Progenitor cell of endocrine pancreas (in vitro differentiated cells): ENCODE measurements around the gene FCN3. TPM values are rescaled to one million over a fixed set of nuclear protein-coding genes. Genes with fewer than 3 reads are reported as not detected.

Experiments
- DNase-seq: peaks from one replicate; pipeline ENCODE4 v3.0.0; 2021; ENCODE audit warnings: low spot score; ENCODE audit not compliant: unreplicated experiment
- H3K27ac Mint-ChIP-seq: 2 replicates; pipeline ENCODE4 v1.8.0; 2021; ENCODE audit warnings: mild to moderate bottlenecking, moderate library complexity, mixed read lengths
- H3K27me3 Mint-ChIP-seq: 2 replicates; pipeline ENCODE4 v1.8.0; 2021; ENCODE audit warnings: mixed read lengths
- H3K36me3 Mint-ChIP-seq: 2 replicates; pipeline ENCODE4 v1.8.0; 2022; ENCODE audit warnings: mixed read lengths; ENCODE audit not compliant: insufficient read depth
- H3K4me1 Mint-ChIP-seq: 2 replicates; pipeline ENCODE4 v1.8.0; 2021; ENCODE audit warnings: low read depth, mixed read lengths
- H3K4me3 Mint-ChIP-seq: 2 replicates; pipeline ENCODE4 v1.8.0; 2021; ENCODE audit warnings: low read depth, mild to moderate bottlenecking, moderate library complexity, mixed read lengths
- H3K9me3 Mint-ChIP-seq: 2 replicates; pipeline ENCODE4 v1.8.0; 2021; ENCODE audit warnings: low read depth, mixed read lengths
- total RNA-seq: library from RNA; stranded (reverse); gene quantifications from 2 replicates; pipeline ENCODE4 v1.2.1, GENCODE V29; 2021
- TF ChIP-seq, protein P1 (sequence below): fragments of 200-600 bp; sonication (generic); IDR thresholded peaks from one replicate; pipeline ENCODE4 v1.5.0; 2021; ENCODE audit warnings: antibody characterized with exemption, mild to moderate bottlenecking; ENCODE audit not compliant: unreplicated experiment

FCN3 gene
- total RNA-seq, 1 donor from 2014 or later, result not detected

- Mint-ChIP-seq H3K4me3 (no peak overlapping the region), H3K36me3 (peaks cover 7% of the 10 kb centered on the region), H3K27me3 (no peaks in the 10 kb centered on the region), H3K9me3 (no peaks in the 10 kb centered on the region), H3K27ac (peak overlapping the region; percentile 92), H3K4me1 (peaks cover 7% of the 10 kb centered on the region)
- TF ChIP-seq, protein P1, sequence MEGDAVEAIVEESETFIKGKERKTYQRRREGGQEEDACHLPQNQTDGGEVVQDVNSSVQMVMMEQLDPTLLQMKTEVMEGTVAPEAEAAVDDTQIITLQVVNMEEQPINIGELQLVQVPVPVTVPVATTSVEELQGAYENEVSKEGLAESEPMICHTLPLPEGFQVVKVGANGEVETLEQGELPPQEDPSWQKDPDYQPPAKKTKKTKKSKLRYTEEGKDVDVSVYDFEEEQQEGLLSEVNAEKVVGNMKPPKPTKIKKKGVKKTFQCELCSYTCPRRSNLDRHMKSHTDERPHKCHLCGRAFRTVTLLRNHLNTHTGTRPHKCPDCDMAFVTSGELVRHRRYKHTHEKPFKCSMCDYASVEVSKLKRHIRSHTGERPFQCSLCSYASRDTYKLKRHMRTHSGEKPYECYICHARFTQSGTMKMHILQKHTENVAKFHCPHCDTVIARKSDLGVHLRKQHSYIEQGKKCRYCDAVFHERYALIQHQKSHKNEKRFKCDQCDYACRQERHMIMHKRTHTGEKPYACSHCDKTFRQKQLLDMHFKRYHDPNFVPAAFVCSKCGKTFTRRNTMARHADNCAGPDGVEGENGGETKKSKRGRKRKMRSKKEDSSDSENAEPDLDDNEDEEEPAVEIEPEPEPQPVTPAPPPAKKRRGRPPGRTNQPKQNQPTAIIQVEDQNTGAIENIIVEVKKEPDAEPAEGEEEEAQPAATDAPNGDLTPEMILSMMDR, result no peak
- DNase-seq, result no peak
These were observed 46.7 kb downstream of the FCN3 start for GRCh38 chr1:27327964-27328363.

DNA sequence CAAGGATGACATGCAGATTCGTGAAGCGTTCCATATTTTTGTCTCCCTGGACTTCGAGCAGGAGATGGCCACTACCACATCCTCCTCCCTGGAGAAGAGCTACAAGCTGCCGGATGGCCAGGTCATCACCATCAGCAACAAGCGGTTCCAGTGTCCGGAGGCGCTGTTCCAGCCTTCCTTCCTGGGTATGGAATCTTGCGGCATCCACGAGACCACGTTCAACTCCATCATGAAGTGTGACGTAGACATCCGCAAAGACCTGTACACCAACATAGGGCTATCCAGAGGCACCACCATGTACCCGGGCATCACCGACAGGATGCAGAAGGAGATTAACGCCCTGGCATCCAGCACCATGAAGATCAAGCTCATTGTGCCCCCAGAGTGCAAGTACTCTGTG lies 49.3 kb downstream of the FCN3 start:
- Mint-ChIP-seq H3K36me3 (peaks cover 7% of the 10 kb centered on the region), H3K4me1 (peaks cover 10% of the 10 kb centered on the region), H3K9me3 (no peaks in the 10 kb centered on the region), H3K27ac (no peak overlapping the region), H3K27me3 (no peaks in the 10 kb centered on the region), H3K4me3 (no peak overlapping the region)
- no peak for DNase-seq
- TF ChIP-seq, protein P1, result no peak

GRCh38 chr1:27322569-27323240 lies 51.9 kb downstream of the FCN3 start:
- H3K4me3 Mint-ChIP-seq, result peak overlapping the region; percentile 97
- DNase-seq, result no peak
- peaks cover 5% of the 10 kb centered on the region for H3K36me3 Mint-ChIP-seq

GRCh38 chr1:27321813-27322568 lies 52.6 kb downstream of the FCN3 start, which contains the start of gene TMEM222:
TMEM222 (plus strand) TSS chr1:27322163; CDS start chr1:27322198, 35 bp downstream.
- peak within 1 kb of the TSS; percentile 95 for H3K27ac Mint-ChIP-seq
- H3K9me3 Mint-ChIP-seq, result no peaks in the 10 kb centered on the region
- peak; percentile 97 for DNase-seq
- peaks cover 10% of the 10 kb centered on the region for H3K4me1 Mint-ChIP-seq
- H3K4me3 Mint-ChIP-seq, result peak within 1 kb of the TSS; percentile 97
- H3K27me3 Mint-ChIP-seq, result peaks cover 12% of the 10 kb centered on the region
- peaks cover 5% of the 10 kb centered on the region for H3K36me3 Mint-ChIP-seq
- TF ChIP-seq, protein P1, result no peak

More at GRCh38 chr1:27322569-27323240, 51.9 kb downstream of the FCN3 start:
- Mint-ChIP-seq H3K4me1 (peaks cover 10% of the 10 kb centered on the region), H3K27me3 (peaks cover 12% of the 10 kb centered on the region), H3K9me3 (no peaks in the 10 kb centered on the region), H3K27ac (peak overlapping the region; percentile 95)
- TF ChIP-seq, protein P1, result no peak

Other genes starting within 250 kb of the FCN3 start
- 19.6 and 23.3 TPM in 2 replicates for gene SLC9A1, start 219.7 kb downstream of the FCN3 start, total RNA-seq
- gene WDTC1, start 140.2 kb downstream of the FCN3 start, total RNA-seq, result 51.4 and 53.8 TPM in 2 replicates
- 37.1 and 38.4 TPM in 2 replicates for gene TMEM222, start 52.7 kb downstream of the FCN3 start, total RNA-seq
- 9.4 and 15.5 TPM in 2 replicates for gene SYTL1, start 32.8 kb downstream of the FCN3 start, total RNA-seq
- gene MAP3K6, start 7.9 kb downstream of the FCN3 start, total RNA-seq, result 1.1 and 1.8 TPM in 2 replicates
- gene CD164L2, start 8.5 kb upstream of the FCN3 start, total RNA-seq, result not detected in 2 replicates
- gene GPR3, start 17.8 kb upstream of the FCN3 start, total RNA-seq, result 1.00 and 1.1 TPM in 2 replicates
- gene WASF2, start 115.3 kb upstream of the FCN3 start, total RNA-seq, result 74.6 and 76.9 TPM in 2 replicates
- 53.3 and 56.3 TPM in 2 replicates for gene AHDC1, start 229.3 kb upstream of the FCN3 start, total RNA-seq